Calu3 (cell line): ENCODE data around the gene UBE2Q2. TPM values are rescaled to one million over a fixed set of nuclear protein-coding genes. Genes with fewer than 3 reads are reported as not detected.

Experiments
- BruUV-seq: library from RNA; stranded (reverse); fragments of 400-500 nt; replicated peaks from 2 replicates; lab custom pipeline; 2021; lab: Mats Ljungman, UMichigan
- CTCF ChIA-PET: fragments of 300-600 bp; sonication (Branson Sonifier 250); formaldehyde crosslinking; loops from one replicate; lab custom pipeline; 2022; ENCODE audit warnings: antibody characterized with exemption; lab: Charles Lee
- DNase-seq: peaks from one replicate; pipeline ENCODE4 v3.0.0; 2022
- H3K27ac Mint-ChIP-seq: one replicate; pipeline ENCODE4 v1.8.0; 2022; ENCODE audit warnings: mixed read lengths; ENCODE audit not compliant: unreplicated experiment
- H3K27me3 Mint-ChIP-seq: one replicate; pipeline ENCODE4 v1.8.0; 2022; ENCODE audit warnings: mixed read lengths; ENCODE audit not compliant: unreplicated experiment
- H3K36me3 Mint-ChIP-seq: one replicate; pipeline ENCODE4 v1.8.0; 2022; ENCODE audit warnings: mild to moderate bottlenecking, moderate library complexity, mixed read lengths; ENCODE audit not compliant: insufficient read depth, unreplicated experiment
- H3K4me1 Mint-ChIP-seq: one replicate; pipeline ENCODE4 v1.8.0; 2022; ENCODE audit warnings: mild to moderate bottlenecking, low read depth, mixed read lengths; ENCODE audit not compliant: unreplicated experiment
- H3K4me3 Mint-ChIP-seq: one replicate; pipeline ENCODE4 v1.8.0; 2022; ENCODE audit warnings: mild to moderate bottlenecking, low read depth, moderate library complexity, mixed read lengths; ENCODE audit not compliant: unreplicated experiment
- H3K9me3 Mint-ChIP-seq: one replicate; pipeline ENCODE4 v1.8.0; 2022; ENCODE audit warnings: low read depth, mixed read lengths; ENCODE audit not compliant: unreplicated experiment
- intact Hi-C: fragments of 100-400 bp; cut with micrococcal nuclease; formaldehyde crosslinking; loops from one replicate; pipeline ENCODE4 v1.10.0; 2022; ENCODE audit not compliant: unreplicated experiment
- total RNA-seq: library from RNA; stranded (reverse); gene quantifications from 2 replicates; pipeline ENCODE4 v1.2.3, GENCODE V29; 2022
- TF ChIP-seq, protein P1 (sequence below): fragments of 200-600 bp; IDR thresholded peaks from one replicate; pipeline ENCODE4 v1.8.0; 2022; ENCODE audit warnings: antibody characterized with exemption; ENCODE audit not compliant: unreplicated experiment

UBE2Q2 gene
- total RNA-seq, 1 experiment from 2014 or later: 34.7 TPM

DNA sequence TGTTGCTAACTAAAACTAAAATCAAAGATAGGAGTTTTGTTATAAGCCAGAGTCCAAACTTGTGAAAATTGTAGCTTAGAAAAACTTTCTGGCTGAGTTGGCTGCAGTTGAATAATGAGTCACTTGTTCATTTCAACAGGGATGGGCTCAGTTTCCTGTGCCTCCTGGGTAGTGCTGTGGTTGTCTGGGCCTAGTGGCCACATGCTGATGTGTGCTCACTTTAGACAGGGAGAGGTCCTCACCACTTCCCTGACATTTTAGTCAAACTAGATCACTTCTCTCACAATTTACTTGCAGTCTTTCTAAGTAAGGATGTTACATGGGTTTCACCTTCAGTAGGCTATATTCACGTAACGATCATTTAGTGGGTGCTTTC, 6.3 kb upstream of the UBE2Q2 start:
- TF ChIP-seq, protein P1, sequence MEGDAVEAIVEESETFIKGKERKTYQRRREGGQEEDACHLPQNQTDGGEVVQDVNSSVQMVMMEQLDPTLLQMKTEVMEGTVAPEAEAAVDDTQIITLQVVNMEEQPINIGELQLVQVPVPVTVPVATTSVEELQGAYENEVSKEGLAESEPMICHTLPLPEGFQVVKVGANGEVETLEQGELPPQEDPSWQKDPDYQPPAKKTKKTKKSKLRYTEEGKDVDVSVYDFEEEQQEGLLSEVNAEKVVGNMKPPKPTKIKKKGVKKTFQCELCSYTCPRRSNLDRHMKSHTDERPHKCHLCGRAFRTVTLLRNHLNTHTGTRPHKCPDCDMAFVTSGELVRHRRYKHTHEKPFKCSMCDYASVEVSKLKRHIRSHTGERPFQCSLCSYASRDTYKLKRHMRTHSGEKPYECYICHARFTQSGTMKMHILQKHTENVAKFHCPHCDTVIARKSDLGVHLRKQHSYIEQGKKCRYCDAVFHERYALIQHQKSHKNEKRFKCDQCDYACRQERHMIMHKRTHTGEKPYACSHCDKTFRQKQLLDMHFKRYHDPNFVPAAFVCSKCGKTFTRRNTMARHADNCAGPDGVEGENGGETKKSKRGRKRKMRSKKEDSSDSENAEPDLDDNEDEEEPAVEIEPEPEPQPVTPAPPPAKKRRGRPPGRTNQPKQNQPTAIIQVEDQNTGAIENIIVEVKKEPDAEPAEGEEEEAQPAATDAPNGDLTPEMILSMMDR: no peak
- BruUV-seq: no TSS peak
- no peak overlapping the region for H3K4me3 Mint-ChIP-seq
- H3K36me3 Mint-ChIP-seq: no peaks in the 10 kb centered on the region
- CTCF ChIA-PET: interaction anchor here (1.2 kb wide), 1 partner anchor 27 kb away, joined by 5 read pairs; no protein-coding TSS in a partner anchor
- H3K9me3 Mint-ChIP-seq: no peaks in the 10 kb centered on the region
- peaks cover 5% of the 10 kb centered on the region for H3K27me3 Mint-ChIP-seq
- intact Hi-C loops: no loop called here
- peak; percentile 32 for DNase-seq
- no peak overlapping the region for H3K27ac Mint-ChIP-seq
- H3K4me1 Mint-ChIP-seq: no peaks in the 10 kb centered on the region

DNA sequence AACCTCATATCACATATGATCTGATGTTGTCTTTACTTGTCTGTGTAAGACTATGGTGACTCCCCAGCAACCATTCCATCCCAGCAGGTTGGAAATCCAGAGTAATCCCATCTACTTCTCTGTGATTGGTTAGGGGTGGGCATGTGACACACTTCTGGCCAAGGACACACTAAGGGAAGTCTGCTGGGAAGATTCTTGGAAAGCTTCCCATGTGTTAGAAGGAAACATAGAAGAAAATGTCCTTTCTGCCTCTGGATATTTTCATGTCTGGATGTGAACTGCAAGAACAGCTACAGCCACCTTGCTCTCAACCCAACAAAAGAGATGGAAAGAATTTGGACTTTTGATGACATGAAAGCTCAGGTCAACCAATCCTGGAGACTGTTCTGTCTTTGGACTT, 2.6 kb upstream of the UBE2Q2 start:
- Mint-ChIP-seq H3K36me3 (peaks cover 29% of the 10 kb centered on the region), H3K4me1 (peaks cover 16% of the 10 kb centered on the region), H3K9me3 (no peaks in the 10 kb centered on the region), H3K27me3 (peaks cover 8% of the 10 kb centered on the region), H3K27ac (no peak overlapping the region), H3K4me3 (no peak overlapping the region)
- CTCF ChIA-PET: interaction anchor here (0.7 kb wide), 3 partner anchors 15 to 1384 kb away, joined by 3 read pairs; no protein-coding TSS in a partner anchor
- intact Hi-C loops: loop anchor here (5.0 kb wide), 1 partner anchor 62 kb away; the partner anchor contains the start of gene FBXO22
- TF ChIP-seq, protein P1: no peak
- no TSS peak for BruUV-seq
- no peak for DNase-seq

DNA sequence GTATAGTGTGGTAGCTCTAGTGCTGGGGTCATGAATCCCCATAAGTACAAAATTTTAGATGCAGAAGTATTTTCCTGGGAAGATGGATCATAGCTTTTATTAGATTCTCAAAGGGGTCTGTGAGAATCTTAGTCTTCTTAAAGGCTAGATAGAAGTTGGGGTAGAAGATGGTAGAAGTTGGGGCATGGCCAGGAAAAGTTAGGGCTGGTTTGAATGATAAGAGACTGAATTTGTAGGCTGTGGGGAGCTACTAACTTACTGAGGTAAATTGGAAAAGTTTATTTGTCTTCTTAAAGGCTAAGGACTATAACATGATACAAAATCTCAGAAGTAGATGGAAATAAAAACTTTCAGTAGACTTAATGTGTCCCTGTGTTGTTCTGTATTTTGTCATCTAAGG, 1.6 kb upstream of the UBE2Q2 start:
- Mint-ChIP-seq H3K9me3 (no peaks in the 10 kb centered on the region), H3K4me1 (peaks cover 17% of the 10 kb centered on the region), H3K36me3 (peaks cover 29% of the 10 kb centered on the region), H3K27me3 (peaks cover 8% of the 10 kb centered on the region), H3K27ac (no peak overlapping the region), H3K4me3 (peak overlapping the region; percentile 89)
- intact Hi-C loops: loop anchor here (5.0 kb wide), 1 partner anchor 61 kb away; the partner anchor contains the start of gene FBXO22
- CTCF ChIA-PET: interaction anchor here (0.7 kb wide), 1 partner anchor 16 kb away, joined by 3 read pairs; no protein-coding TSS in a partner anchor
- no peak for DNase-seq
- no TSS peak for BruUV-seq
- TF ChIP-seq, protein P1: no peak

DNA sequence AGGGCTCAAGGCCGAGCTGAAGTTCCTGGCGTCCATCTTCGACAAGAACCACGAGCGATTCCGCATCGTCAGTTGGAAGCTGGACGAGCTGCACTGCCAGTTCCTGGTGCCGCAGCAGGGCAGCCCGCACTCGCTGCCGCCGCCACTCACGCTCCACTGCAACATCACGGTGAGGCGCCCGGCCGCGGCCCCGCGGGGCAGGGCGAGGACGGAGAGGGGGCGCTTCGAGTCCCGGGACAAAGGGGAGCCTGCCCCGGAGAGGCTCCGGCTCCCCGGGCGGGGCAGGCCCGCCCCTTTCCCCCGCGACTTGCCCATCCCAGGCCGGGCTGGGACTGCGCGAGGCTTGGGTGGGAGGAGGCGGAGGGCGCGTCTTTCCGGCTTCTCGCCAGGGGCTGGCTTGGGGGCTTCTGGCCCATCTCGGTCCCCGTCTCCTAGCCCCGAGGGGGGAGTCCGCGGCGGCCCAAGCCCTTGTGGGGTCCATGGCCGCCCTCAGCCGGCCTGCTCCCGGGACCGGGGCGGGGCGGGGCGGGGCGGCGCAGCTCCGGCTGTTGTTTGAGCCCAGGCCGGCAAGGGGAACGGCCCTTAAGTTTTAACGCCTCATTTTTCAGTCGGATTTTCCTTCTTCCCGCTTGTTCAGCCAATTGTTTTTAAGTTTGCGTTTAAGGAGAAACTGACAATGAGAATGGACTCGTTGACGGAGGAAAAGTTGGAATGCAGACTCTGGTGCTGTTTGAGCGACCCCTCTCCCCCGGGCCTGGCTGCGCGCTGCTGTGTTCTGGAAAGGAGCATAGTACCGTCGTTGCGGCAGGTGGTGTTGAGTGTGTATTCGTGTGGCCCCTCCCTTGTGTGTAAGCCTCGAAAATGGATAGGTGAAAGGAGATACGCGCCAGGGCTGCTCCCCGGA, 683 bp downstream of the UBE2Q2 start:
- CTCF ChIA-PET: interaction anchor here (1.0 kb wide), 1 partner anchor 218 kb away, joined by 3 read pairs; no protein-coding TSS in a partner anchor
- peak; percentile 69 for DNase-seq
- intact Hi-C loops: loop anchor here (5.0 kb wide), 1 partner anchor 58 kb away; the partner anchor contains the start of gene FBXO22
- H3K27me3 Mint-ChIP-seq: peaks cover 8% of the 10 kb centered on the region
- TSS peak; percentile 56 for BruUV-seq
- H3K4me3 Mint-ChIP-seq: peak overlapping the region; percentile 89
- TF ChIP-seq, protein P1: no peak
- H3K36me3 Mint-ChIP-seq: peaks cover 29% of the 10 kb centered on the region
- no peaks in the 10 kb centered on the region for H3K9me3 Mint-ChIP-seq
- H3K4me1 Mint-ChIP-seq: peaks cover 17% of the 10 kb centered on the region
- H3K27ac Mint-ChIP-seq: peak overlapping the region; percentile 49
